Lung (tissue), 12 donors: Measurements from ENCODE around the gene THEM5. TPM values are rescaled to one million over a fixed set of nuclear protein-coding genes. Genes with fewer than 3 reads are reported as not detected.

ENCODE experiments used
- ATAC-seq: fragments of 200-7000 bp; cut with Tn5 transposase; one replicate; pipeline ENCODE4 v1.9.1; 2020; ENCODE audit warnings: moderate number of reproducible peaks; ENCODE audit not compliant: insufficient read depth, low FRiP score
- DNase-seq, 3 donors: peaks; one replicate each; pipeline ENCODE4 v3.0.0-alpha.2; 2013 to 2017
- H3K27ac ChIP-seq, 2 donors: one replicate each; pipeline ENCODE4 v1.5.1; 2013; ENCODE audit warnings: mild to moderate bottlenecking in 2 of 2, moderate library complexity in 2 of 2, control low read depth in 1 of 2, inconsistent platforms in 1 of 2, low read depth in 1 of 2, low read length in 1 of 2
- H3K27me3 ChIP-seq, 3 donors: one replicate each; pipeline ENCODE4 v1.5.1; 2013; ENCODE audit warnings: low read length in 2 of 3; ENCODE audit not compliant: control insufficient read depth in 3 of 3, insufficient read depth in 3 of 3
- H3K36me3 ChIP-seq, 4 donors: one replicate each; pipeline ENCODE4 v1.5.1; 2013; ENCODE audit warnings: low read length in 4 of 4, mild to moderate bottlenecking in 1 of 4, moderate library complexity in 1 of 4; ENCODE audit not compliant: control insufficient read depth in 4 of 4, insufficient read depth in 4 of 4
- H3K4me1 ChIP-seq, 5 donors: one replicate each; pipeline ENCODE4 v1.5.1; 2013; ENCODE audit warnings: low read length in 5 of 5, mild to moderate bottlenecking in 2 of 5, moderate library complexity in 1 of 5; ENCODE audit not compliant: control insufficient read depth in 5 of 5, insufficient read depth in 5 of 5
- H3K4me3 ChIP-seq: one replicate; pipeline ENCODE4 v1.5.1; 2013; ENCODE audit warnings: mild to moderate bottlenecking, control low read depth, moderate library complexity
- H3K9ac ChIP-seq, 2 donors: one replicate each; pipeline ENCODE4 v1.5.1; 2013; ENCODE audit warnings: low read length in 2 of 2, control low read depth in 1 of 2; ENCODE audit not compliant: insufficient read depth in 1 of 2
- H3K9me3 ChIP-seq, 4 donors: one replicate each; pipeline ENCODE4 v1.5.1; 2013; ENCODE audit warnings: low read length in 3 of 4, mild to moderate bottlenecking in 1 of 4, moderate library complexity in 1 of 4; ENCODE audit not compliant: control insufficient read depth in 4 of 4, insufficient read depth in 3 of 4
- whole genome bisulfite sequencing, 2 donors: extraction: QIAGEN DNeasy Blood & Tissue Kit; methylation state at CpG; one replicate each; pipeline ENCODE4 v1.1.7; 2013; 5-methylcytosine and 5-hydroxymethylcytosine counted together
- polyA plus RNA-seq, 2 donors: library from polyadenylated mRNA; stranded (reverse); fragments of 200-250 nt; gene quantifications; one replicate each; pipeline ENCODE4 v1.2.1, GENCODE V29; 2013
- total RNA-seq, 2 donors: library from RNA; depleted of rRNA in 1 of 2; stranded (reverse); fragments of >200 nt in 1 of 2; gene quantifications; one replicate each; pipeline ENCODE4 v1.2.1, GENCODE V29; 2014 to 2021
- TF ChIP-seq, protein P1 (sequence below): IDR thresholded peaks from 2 replicates; pipeline ENCODE4 v1.5.1; 2012; ENCODE audit warnings: mild to moderate bottlenecking; ENCODE audit errors: control extremely low read depth, extremely low read depth
- donor health status: control.
- donor health status: control.
- donor health status: Bipolar disorder and iron deficiency.
- donor health status: healthy.
- donor health status: DM: yes; HTN: yes; CAD: no.

Gene THEM5
- total and polyA plus RNA-seq, 4 donors: not detected

DNA sequence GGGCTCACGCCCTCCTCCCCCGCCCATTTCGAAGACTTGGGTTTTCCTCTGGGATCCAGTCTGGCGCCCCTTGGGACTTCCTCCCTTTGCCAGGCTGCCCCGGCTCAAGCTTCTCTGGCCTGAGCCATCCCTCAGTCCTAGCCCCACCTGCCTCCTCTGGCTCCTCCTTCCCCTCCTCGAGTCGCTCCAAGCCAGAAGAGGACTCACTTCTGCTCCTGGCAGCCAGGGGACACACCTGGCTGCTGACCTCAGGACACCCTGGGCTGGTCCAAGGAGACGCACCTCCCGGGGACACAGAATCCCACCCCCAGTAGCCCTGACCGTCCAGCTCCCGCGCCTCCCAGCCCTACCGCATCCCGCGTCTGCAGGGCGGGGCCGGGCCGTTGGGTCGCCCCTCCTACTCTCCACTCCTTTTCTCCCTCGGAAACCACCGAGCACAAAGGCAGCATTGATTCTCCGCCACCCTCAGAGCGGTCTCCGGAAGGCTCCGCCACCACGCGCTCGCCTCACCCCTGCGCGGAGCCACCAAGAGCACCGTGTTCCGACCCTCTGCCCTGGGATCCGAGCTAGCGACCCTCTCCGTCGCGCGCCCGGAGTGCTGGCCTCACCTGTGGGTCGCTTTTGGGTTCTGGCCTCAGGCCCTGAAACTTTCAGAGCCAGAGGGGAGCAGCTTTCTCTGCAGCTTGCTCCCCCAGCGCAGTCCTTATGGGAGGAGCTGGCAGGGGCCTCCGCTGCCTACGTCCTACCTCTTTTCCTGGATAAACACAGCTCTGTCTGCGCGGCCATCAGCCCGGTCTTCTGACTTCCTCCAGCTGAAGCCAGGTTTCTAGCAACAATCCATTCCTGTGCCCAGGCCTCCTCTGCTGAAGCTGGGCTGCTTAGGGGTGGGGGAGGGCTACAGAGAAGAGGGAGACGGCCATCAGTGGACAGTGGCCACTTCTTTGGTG lies 13.8 kb downstream of the THEM5 start, which contains the start of gene C2CD4D:
C2CD4D (minus strand) TSS at position 364 of the 947 bp plus-strand sequence. CDS start 831 bp downstream, outside the sequence.
- DNase-seq (peak; percentile 59 to 85 (median 78)), ATAC-seq (peak; percentile 52)
- Histone ChIP-seq H3K4me3 (peak within 1 kb of the TSS; percentile 9), H3K4me1 (peaks cover 0 to 20% (median 7%) of the 10 kb centered on the region in 5 donors), H3K27ac (peak within 1 kb of the TSS in 1 of 2 donors; percentile 49), H3K9me3 (no peaks in the 10 kb centered on the region), H3K27me3 (peaks cover 0 to 38% (median 35%) of the 10 kb centered on the region in 3 donors), H3K9ac (peak within 1 kb of the TSS in 1 of 2 donors; percentile 39), H3K36me3 (no peaks in the 10 kb centered on the region)
- WGBS, 2 donors: 6 to 7% methylated on average over 46 to 47 of the region's 47 CpGs
- TF ChIP-seq, protein P1, sequence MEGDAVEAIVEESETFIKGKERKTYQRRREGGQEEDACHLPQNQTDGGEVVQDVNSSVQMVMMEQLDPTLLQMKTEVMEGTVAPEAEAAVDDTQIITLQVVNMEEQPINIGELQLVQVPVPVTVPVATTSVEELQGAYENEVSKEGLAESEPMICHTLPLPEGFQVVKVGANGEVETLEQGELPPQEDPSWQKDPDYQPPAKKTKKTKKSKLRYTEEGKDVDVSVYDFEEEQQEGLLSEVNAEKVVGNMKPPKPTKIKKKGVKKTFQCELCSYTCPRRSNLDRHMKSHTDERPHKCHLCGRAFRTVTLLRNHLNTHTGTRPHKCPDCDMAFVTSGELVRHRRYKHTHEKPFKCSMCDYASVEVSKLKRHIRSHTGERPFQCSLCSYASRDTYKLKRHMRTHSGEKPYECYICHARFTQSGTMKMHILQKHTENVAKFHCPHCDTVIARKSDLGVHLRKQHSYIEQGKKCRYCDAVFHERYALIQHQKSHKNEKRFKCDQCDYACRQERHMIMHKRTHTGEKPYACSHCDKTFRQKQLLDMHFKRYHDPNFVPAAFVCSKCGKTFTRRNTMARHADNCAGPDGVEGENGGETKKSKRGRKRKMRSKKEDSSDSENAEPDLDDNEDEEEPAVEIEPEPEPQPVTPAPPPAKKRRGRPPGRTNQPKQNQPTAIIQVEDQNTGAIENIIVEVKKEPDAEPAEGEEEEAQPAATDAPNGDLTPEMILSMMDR: no peak

DNA sequence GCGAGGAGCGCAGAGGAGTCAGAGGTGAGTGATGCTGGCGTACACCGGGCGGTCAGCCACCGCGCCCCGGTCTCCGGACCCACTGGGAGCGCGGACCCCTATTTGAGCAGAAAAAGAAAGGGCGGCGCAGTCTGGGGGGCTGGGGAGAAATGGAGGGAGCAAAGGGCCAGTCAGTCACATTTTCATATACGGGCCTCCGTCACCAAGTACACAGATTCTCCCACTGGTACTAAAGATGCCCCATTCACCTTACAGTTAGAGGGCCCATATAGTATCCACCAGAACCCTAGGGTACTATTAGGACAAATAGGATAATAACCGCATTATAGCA lies 14.5 kb downstream of the THEM5 start:
- ATAC-seq (no peak), DNase-seq (no peak)
- Histone ChIP-seq H3K4me1 (peaks cover 0 to 20% (median 7%) of the 10 kb centered on the region in 5 donors), H3K27me3 (peaks cover 0 to 38% (median 35%) of the 10 kb centered on the region in 3 donors), H3K9me3 (no peaks in the 10 kb centered on the region), H3K27ac (no peak overlapping the region), H3K36me3 (no peaks in the 10 kb centered on the region), H3K4me3 (no peak overlapping the region), H3K9ac (no peak overlapping the region)
- TF ChIP-seq, protein P1: no peak
- 23 to 51% methylated on average over 16 of the region's 16 CpGs for WGBS, 2 donors

DNA sequence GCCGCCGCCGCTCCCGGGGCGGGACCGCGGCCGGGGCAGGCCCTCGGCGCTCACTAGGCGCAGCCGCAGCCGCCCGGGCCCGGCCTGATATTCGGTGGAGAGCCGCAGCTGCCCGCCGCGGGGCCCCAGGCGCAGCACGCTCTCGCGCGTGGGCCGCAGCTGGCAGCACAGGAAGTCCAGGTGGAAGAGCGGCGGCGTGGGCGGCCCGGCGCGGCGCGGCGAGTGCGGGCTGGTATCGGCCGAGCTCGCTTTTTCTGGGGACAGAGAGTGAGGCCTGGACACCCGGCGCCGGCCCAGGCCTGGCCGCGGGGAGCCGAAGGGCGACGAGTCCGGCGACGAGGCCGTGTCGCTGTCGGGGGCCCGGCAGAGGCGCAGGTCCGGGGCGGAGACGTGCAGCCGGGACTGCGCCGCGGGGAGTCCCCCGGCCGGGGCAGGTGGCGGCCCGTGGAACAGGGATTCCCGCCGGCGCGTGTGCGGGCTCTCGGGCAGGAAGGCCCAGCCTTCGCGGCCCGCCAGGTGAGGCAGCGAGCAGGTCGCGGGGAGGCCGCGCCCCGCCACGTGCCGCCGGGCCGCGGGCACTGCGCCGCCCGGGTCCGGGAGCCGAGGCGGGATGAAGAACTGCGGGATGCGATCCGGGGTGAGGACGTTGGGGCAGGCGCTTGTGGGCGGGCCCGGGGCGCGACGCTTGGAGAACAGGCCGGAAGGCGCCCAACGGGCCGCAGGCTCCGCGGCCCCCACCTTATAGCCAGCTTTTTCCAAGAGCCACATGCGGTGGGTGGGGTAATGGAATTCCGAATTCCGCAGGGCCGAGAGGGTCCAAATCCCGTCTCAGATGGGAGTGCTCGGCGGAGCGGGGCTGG lies 15.1 kb downstream of the THEM5 start:
- ATAC-seq: no peak
- DNase-seq: peak in 1 of 3 donors; percentile 26
- Histone ChIP-seq H3K27me3 (peaks cover 0 to 38% (median 35%) of the 10 kb centered on the region in 3 donors), H3K4me1 (peaks cover 0 to 20% (median 7%) of the 10 kb centered on the region in 5 donors), H3K9ac (no peak overlapping the region), H3K9me3 (no peaks in the 10 kb centered on the region), H3K4me3 (no peak overlapping the region), H3K27ac (peak overlapping the region in 1 of 2 donors; percentile 4), H3K36me3 (no peaks in the 10 kb centered on the region)
- 5 to 15% methylated on average over 67 to 117 of the region's 117 CpGs for WGBS, 2 donors
- TF ChIP-seq, protein P1: no peak
